Gastrocnemius medialis (tissue), 4 donors: ENCODE measurements around the gene PAX5.

ENCODE experiments used
- POLR2A ChIP-seq, 2 donors: fragments of 450-650 bp; IDR thresholded peaks; one replicate each; pipeline ENCODE4 v1.6.1; 2017; ENCODE audit warnings: antibody characterized with exemption in 2 of 2, mild to moderate bottlenecking in 2 of 2, moderate library complexity in 2 of 2
- TF ChIP-seq, protein P1 (sequence below), 5 experiments: fragments of 450-650 bp in 3 of 5; fragments of 200-600 bp in 2 of 5; sonication (generic) in 2 of 5; IDR thresholded peaks in 4 of 5; conservative IDR thresholded peaks in 1 of 5; 1 replicate in 4 of 5; 2 replicates in 1 of 5; pipeline ENCODE4 v1.5.1; 2016 to 2019; ENCODE audit warnings: antibody characterized with exemption in 5 of 5, mild to moderate bottlenecking in 3 of 5, moderate library complexity in 3 of 5

DNA sequence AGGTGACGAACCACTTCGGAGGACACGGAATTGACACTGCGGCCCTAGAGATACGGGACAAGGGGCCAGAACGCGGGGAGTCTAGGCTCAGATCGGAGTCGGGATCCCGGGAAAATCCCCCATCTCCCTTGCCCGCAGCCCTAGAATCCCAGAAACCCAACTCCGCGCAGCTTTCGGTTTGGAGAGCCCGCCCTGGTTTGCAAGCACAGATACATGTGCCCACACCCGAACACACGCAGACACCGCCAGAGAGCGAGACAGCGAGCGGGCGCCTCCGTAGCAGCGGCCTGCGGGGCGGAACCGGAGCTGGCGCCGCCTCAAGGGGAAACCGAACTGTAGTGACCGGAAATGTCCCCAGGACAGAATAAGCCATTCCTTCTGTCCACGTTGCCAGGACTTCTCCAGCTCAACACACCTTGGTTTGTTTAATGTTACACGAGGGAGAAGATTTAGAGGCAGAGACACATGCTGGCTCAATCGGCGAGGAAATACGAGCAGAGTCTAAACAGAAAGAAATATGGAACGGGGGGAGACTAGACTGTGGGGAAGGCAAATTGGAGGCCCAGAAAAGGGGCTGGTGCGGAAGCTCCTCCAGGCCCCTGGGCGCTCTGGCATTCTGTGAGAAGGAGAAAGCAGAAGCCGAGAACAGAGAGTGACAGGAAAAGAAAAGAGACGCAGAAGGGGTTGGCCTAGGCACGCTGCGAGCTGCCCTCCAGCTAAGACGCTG, 2.9 kb upstream of the PAX5 start:
- no peak for TF ChIP-seq POLR2A (IDR thresholded peaks at IDR 0.05)
- TF ChIP-seq, protein P1, sequence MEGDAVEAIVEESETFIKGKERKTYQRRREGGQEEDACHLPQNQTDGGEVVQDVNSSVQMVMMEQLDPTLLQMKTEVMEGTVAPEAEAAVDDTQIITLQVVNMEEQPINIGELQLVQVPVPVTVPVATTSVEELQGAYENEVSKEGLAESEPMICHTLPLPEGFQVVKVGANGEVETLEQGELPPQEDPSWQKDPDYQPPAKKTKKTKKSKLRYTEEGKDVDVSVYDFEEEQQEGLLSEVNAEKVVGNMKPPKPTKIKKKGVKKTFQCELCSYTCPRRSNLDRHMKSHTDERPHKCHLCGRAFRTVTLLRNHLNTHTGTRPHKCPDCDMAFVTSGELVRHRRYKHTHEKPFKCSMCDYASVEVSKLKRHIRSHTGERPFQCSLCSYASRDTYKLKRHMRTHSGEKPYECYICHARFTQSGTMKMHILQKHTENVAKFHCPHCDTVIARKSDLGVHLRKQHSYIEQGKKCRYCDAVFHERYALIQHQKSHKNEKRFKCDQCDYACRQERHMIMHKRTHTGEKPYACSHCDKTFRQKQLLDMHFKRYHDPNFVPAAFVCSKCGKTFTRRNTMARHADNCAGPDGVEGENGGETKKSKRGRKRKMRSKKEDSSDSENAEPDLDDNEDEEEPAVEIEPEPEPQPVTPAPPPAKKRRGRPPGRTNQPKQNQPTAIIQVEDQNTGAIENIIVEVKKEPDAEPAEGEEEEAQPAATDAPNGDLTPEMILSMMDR (IDR thresholded peaks at IDR 0.05 in 4 of 5, conservative IDR thresholded peaks at IDR 0.05 in 1 of 5) = no peak
